ENCODE data around the gene IFITM2. TPM values are rescaled to one million over a fixed set of nuclear protein-coding genes. Genes with fewer than 3 reads are reported as not detected.
A peak's percentile ranks its signal among the peaks of the same experiment; 100 is the strongest.

The IFITM2 gene
- total and polyA plus RNA-seq, 2 of the 13 experiments (the other 11 are each of a cell fraction or from before 2014, with no cell fraction given) = 13.8 to 267 TPM

DNA sequence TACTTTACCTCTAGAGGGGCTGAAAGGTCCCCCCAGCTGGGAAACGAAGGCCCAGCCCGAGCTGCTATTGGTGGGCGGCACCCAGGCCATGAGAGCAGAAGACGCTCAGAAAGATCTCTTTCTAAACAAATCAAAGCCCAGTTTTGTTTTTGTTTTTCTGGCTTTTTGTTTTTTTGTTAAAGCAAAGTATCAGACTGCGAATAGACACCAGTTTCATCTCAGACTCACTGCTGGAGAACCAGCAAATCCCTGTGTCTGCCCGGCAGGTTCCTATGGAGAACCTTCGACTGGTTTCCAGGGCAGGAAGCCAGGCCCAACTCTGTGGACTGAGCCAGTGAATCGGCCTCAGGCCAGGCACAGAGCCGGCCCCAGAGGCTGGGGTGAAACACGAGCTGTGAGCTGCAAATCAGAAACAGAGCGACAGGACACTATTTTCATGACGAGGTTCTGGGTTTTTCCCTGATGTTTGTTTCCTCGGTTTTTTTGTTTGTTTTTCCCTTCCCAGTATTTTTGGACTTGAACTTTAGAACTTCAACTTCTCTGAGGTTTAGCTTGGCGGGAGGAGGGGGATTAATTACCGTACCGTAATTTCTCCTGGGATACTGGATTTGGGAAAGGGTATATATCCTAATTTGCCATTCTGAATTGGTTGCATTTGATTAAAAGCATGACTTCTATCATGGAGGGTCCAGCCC, 45.7 kb downstream of the IFITM2 start (continued):
- peak; percentile 79; the same call in 1 of the 2 replicates for TF ChIP-seq KDM4B (CRISPR knock-in tag; IDR thresholded peaks at IDR 0.05)
- TF ChIP-seq ZNF878 (CRISPR knock-in tag; IDR thresholded peaks at IDR 0.05) = 0 out of 2 replicates have a peak, but pooled peaks have one; percentile 52
- TF ChIP-seq KLF9 (CRISPR knock-in tag; IDR thresholded peaks at IDR 0.05; ENCODE audit: low read depth) = 0 out of 2 replicates have a peak, but pooled peaks have one; percentile 61
- TF ChIP-seq MXI1 (IDR thresholded peaks at IDR 0.05; ENCODE audit: borderline replicate concordance, low read depth, low read length) = peak; percentile 75; the same call in 1 of the 3 replicates
- TF ChIP-seq CCDC6 (CRISPR knock-in tag; IDR thresholded peaks at IDR 0.05) = peak; percentile 77; the same call in 1 of the 2 replicates
- no peak for TF ChIP-seq ZNF335 (CRISPR knock-in tag; IDR thresholded peaks at IDR 0.05)
- TF ChIP-seq ARID2 (CRISPR knock-in tag; IDR thresholded peaks at IDR 0.05; ENCODE audit: borderline replicate concordance) = peak; percentile 32; the same call in 1 of the 2 replicates
- TF ChIP-seq, protein P1, sequence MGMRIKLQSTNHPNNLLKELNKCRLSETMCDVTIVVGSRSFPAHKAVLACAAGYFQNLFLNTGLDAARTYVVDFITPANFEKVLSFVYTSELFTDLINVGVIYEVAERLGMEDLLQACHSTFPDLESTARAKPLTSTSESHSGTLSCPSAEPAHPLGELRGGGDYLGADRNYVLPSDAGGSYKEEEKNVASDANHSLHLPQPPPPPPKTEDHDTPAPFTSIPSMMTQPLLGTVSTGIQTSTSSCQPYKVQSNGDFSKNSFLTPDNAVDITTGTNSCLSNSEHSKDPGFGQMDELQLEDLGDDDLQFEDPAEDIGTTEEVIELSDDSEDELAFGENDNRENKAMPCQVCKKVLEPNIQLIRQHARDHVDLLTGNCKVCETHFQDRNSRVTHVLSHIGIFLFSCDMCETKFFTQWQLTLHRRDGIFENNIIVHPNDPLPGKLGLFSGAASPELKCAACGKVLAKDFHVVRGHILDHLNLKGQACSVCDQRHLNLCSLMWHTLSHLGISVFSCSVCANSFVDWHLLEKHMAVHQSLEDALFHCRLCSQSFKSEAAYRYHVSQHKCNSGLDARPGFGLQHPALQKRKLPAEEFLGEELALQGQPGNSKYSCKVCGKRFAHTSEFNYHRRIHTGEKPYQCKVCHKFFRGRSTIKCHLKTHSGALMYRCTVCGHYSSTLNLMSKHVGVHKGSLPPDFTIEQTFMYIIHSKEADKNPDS (CRISPR knock-in tag; IDR thresholded peaks at IDR 0.05) = no peak
- TF ChIP-seq ZBTB21 (CRISPR knock-in tag; IDR thresholded peaks at IDR 0.05) = no peak
- 0 out of 2 replicates have a peak, but pooled peaks have one; percentile 22 for TF ChIP-seq POGZ (CRISPR knock-in tag; IDR thresholded peaks at IDR 0.05)
- TF ChIP-seq, protein P2, sequence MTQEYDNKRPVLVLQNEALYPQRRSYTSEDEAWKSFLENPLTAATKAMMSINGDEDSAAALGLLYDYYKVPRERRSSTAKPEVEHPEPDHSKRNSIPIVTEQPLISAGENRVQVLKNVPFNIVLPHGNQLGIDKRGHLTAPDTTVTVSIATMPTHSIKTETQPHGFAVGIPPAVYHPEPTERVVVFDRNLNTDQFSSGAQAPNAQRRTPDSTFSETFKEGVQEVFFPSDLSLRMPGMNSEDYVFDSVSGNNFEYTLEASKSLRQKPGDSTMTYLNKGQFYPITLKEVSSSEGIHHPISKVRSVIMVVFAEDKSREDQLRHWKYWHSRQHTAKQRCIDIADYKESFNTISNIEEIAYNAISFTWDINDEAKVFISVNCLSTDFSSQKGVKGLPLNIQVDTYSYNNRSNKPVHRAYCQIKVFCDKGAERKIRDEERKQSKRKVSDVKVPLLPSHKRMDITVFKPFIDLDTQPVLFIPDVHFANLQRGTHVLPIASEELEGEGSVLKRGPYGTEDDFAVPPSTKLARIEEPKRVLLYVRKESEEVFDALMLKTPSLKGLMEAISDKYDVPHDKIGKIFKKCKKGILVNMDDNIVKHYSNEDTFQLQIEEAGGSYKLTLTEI (CRISPR knock-in tag; conservative IDR thresholded peaks at IDR 0.05) = no peak
- peak; percentile 76; the same call in 1 of the 2 replicates for TF ChIP-seq ZSCAN9 (CRISPR knock-in tag; IDR thresholded peaks at IDR 0.05; ENCODE audit: borderline replicate concordance)
- TF ChIP-seq NAIF1 (CRISPR knock-in tag; IDR thresholded peaks at IDR 0.05; ENCODE audit: borderline replicate concordance) = peak; percentile 88
- peak; percentile 42; the same call in 1 of the 2 replicates for TF ChIP-seq ZNF33B (CRISPR knock-in tag; IDR thresholded peaks at IDR 0.05)
- peak; percentile 45; the same call in 1 of the 2 replicates for TF ChIP-seq SOX5 (CRISPR knock-in tag; IDR thresholded peaks at IDR 0.05; ENCODE audit: borderline replicate concordance)
- 0 out of 2 replicates have a peak, but pooled peaks have one; percentile 31 for TF ChIP-seq NFYC (CRISPR knock-in tag; IDR thresholded peaks at IDR 0.05)
- TF ChIP-seq, protein P3, sequence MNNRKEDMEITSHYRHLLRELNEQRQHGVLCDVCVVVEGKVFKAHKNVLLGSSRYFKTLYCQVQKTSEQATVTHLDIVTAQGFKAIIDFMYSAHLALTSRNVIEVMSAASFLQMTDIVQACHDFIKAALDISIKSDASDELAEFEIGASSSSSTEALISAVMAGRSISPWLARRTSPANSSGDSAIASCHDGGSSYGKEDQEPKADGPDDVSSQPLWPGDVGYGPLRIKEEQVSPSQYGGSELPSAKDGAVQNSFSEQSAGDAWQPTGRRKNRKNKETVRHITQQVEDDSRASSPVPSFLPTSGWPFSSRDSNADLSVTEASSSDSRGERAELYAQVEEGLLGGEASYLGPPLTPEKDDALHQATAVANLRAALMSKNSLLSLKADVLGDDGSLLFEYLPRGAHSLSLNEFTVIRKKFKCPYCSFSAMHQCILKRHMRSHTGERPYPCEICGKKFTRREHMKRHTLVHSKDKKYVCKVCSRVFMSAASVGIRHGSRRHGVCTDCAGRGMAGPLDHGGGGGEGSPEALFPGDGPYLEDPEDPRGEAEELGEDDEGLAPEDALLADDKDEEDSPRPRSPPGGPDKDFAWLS (CRISPR knock-in tag; IDR thresholded peaks at IDR 0.05; ENCODE audit: borderline replicate concordance) = no peak
- TF ChIP-seq ZNF343 (CRISPR knock-in tag; IDR thresholded peaks at IDR 0.05) = no peak
- peak; percentile 55 for TF ChIP-seq GABPB1 (CRISPR knock-in tag; IDR thresholded peaks at IDR 0.05)
- peak; percentile 58; the same call in 1 of the 2 replicates for TF ChIP-seq TAF1 (CRISPR knock-in tag; IDR thresholded peaks at IDR 0.05)
- no peak for TF ChIP-seq FOXK2 (IDR thresholded peaks at IDR 0.05)
- peak; percentile 50; the same call in 1 of the 2 replicates for TF ChIP-seq GATAD1 (CRISPR knock-in tag; IDR thresholded peaks at IDR 0.05)
- TF ChIP-seq TRIM24 (CRISPR knock-in tag; IDR thresholded peaks at IDR 0.05) = no peak
- TF ChIP-seq ZNF12 (CRISPR knock-in tag; IDR thresholded peaks at IDR 0.05) = peak; percentile 23; the same call in 1 of the 2 replicates
- peak; percentile 59 for TF ChIP-seq HDAC2 (CRISPR knock-in tag; IDR thresholded peaks at IDR 0.05)
- TF ChIP-seq ZNF556 (CRISPR knock-in tag; IDR thresholded peaks at IDR 0.05; ENCODE audit: borderline replicate concordance) = no peak; the same call in 1 of the 2 replicates
- no peak for TF ChIP-seq ZIK1 (CRISPR knock-in tag; IDR thresholded peaks at IDR 0.05; ENCODE audit: borderline replicate concordance, low read depth)

All from HepG2 (cell line).